HG02943 (cell line): ENCODE data around the gene HOXA4.

Experiments
- ATAC-seq: cut with Tn5 transposase; IDR thresholded peaks from one replicate; pipeline ENCODE4 v1.9.1; 2021; ENCODE audit warnings: mild to moderate bottlenecking, low read depth, moderate library complexity; ENCODE audit not compliant: unreplicated experiment

HOXA4 gene

GRCh38 chr7:27130540-27131389 lies at the start of gene HOXA4:
HOXA4 (minus strand) TSS chr7:27130757; CDS start chr7:27130733, 24 bp downstream.
- no peak for ATAC-seq

GRCh38 chr7:27179503-27180430 lies 49.2 kb upstream of the HOXA4 start:
- no peak for ATAC-seq

- no peak for ATAC-seq
Measured at GRCh38 chr7:27179030-27179429, 48.5 kb upstream of the HOXA4 start.

GRCh38 chr7:27178366-27178765 lies 47.8 kb upstream of the HOXA4 start:
- ATAC-seq, result no peak

GRCh38 chr7:27177795-27178320 lies 47.3 kb upstream of the HOXA4 start:
- ATAC-seq, result no peak

- no peak for ATAC-seq
Measured at GRCh38 chr7:27176962-27177794, 46.6 kb upstream of the HOXA4 start.

GRCh38 chr7:27176524-27176845 lies 45.9 kb upstream of the HOXA4 start:
- no peak for ATAC-seq

GRCh38 chr7:27175626-27176523 lies 45.3 kb upstream of the HOXA4 start:
- ATAC-seq, result no peak

- no peak for ATAC-seq
Measured at GRCh38 chr7:27174874-27175625, 44.5 kb upstream of the HOXA4 start.

GRCh38 chr7:27173956-27174873 lies 43.7 kb upstream of the HOXA4 start, which contains the start of gene HOXA10:
HOXA10 (minus strand) TSS chr7:27174320; CDS start chr7:27174306, 14 bp downstream.
- ATAC-seq, result no peak

GRCh38 chr7:27173511-27173955 lies 43.0 kb upstream of the HOXA4 start:
- no peak for ATAC-seq

- no peak for ATAC-seq
Measured at GRCh38 chr7:27172823-27173510, 42.4 kb upstream of the HOXA4 start.

- no peak for ATAC-seq
Measured at GRCh38 chr7:27172315-27172774, 41.8 kb upstream of the HOXA4 start.

- ATAC-seq, result no peak
Measured at GRCh38 chr7:27171637-27172314, 41.2 kb upstream of the HOXA4 start.

- ATAC-seq, result no peak
Measured at GRCh38 chr7:27171325-27171636, 40.7 kb upstream of the HOXA4 start.
